Muscle of leg (tissue), 11 donors: ENCODE data around the gene TRPC4AP. TPM values are rescaled to one million over a fixed set of nuclear protein-coding genes. Genes with fewer than 3 reads are reported as not detected.
"Not testable (repeated sequence)": the region's sequence is repeated elsewhere in the genome, so short reads cannot be mapped to it uniquely, and the experiment has no call there.

Experiments used
- DNase-seq: peaks from one replicate; pipeline ENCODE4 v3.0.0; 2013
- H3K27ac ChIP-seq: one replicate; pipeline ENCODE4 v1.5.1; 2013; ENCODE audit warnings: mild to moderate bottlenecking, low read length, control low read depth
- H3K27me3 ChIP-seq: one replicate; pipeline ENCODE4 v1.6.1; 2013; ENCODE audit warnings: low read length; ENCODE audit not compliant: control insufficient read depth, insufficient read depth
- H3K36me3 ChIP-seq: one replicate; pipeline ENCODE4 v1.6.1; 2013; ENCODE audit warnings: low read length; ENCODE audit not compliant: control insufficient read depth, insufficient read depth
- H3K4me1 ChIP-seq: one replicate; pipeline ENCODE4 v1.6.1; 2013; ENCODE audit warnings: low read length; ENCODE audit not compliant: control insufficient read depth, insufficient read depth
- H3K4me3 ChIP-seq: one replicate; pipeline ENCODE4 v1.5.1; 2013; ENCODE audit warnings: low read length, control low read depth
- H3K9me3 ChIP-seq: replicated peaks from 2 replicates; pipeline ENCODE4 v1.6.1; 2013; ENCODE audit warnings: low read depth, low read length; ENCODE audit not compliant: control insufficient read depth
- WGBS: methylation state at CpG from one replicate; pipeline ENCODE4 v1.1.5; 2013; ENCODE audit warnings: missing lambda C conversion rate; ENCODE audit not compliant: insufficient coverage; 5-methylcytosine and 5-hydroxymethylcytosine counted together
- polyA plus RNA-seq, 8 donors: library from polyadenylated mRNA; unstranded; fragments of 120-200 nt; gene quantifications; one replicate each; pipeline versions ENCODE4 v1.2.1 to v1.2.3, GENCODE V29; 2013; ENCODE audit warnings: inconsistent platforms in 1 of 8, low replicate concordance in 1 of 8; ENCODE audit not compliant: insufficient read length in 8 of 8, insufficient read depth in 1 of 8
- total RNA-seq: library from RNA; stranded (reverse); fragments of 120-200 nt; gene quantifications from one replicate; pipeline ENCODE4 v1.2.4, GENCODE V29; 2013

TRPC4AP gene
- total and polyA plus RNA-seq, 9 donors: 28.6 to 61.0 (median 56.5) TPM

GRCh38 chr20:35062478-35062877 is 30.1 kb downstream of the TRPC4AP start:
- peaks cover 8% of the 10 kb centered on the region for H3K36me3 ChIP-seq
- no peak overlapping the region for H3K4me3 ChIP-seq
- no CpG with 5 or more reads among the region's 3 CpGs for WGBS
- H3K9me3 ChIP-seq: no peaks in the 10 kb centered on the region
- no peak overlapping the region for H3K27ac ChIP-seq
- no peak for DNase-seq
- H3K4me1 ChIP-seq: no peaks in the 10 kb centered on the region
- H3K27me3 ChIP-seq: no peaks in the 10 kb centered on the region

- no peak overlapping the region for H3K4me3 ChIP-seq
- no peaks in the 10 kb centered on the region for H3K4me1 ChIP-seq
- H3K9me3 ChIP-seq: no peaks in the 10 kb centered on the region
- H3K27ac ChIP-seq: no peak overlapping the region
- WGBS: no CpG with 5 or more reads among the region's 5 CpGs
- H3K36me3 ChIP-seq: peaks cover 9% of the 10 kb centered on the region
- no peak for DNase-seq
- H3K27me3 ChIP-seq: no peaks in the 10 kb centered on the region
Observed at GRCh38 chr20:35060168-35060567, 32.4 kb downstream of the TRPC4AP start.

GRCh38 chr20:35059612-35060011 is 33.0 kb downstream of the TRPC4AP start:
- Histone ChIP-seq H3K4me1 (no peaks in the 10 kb centered on the region), H3K27me3 (no peaks in the 10 kb centered on the region), H3K36me3 (peaks cover 11% of the 10 kb centered on the region), H3K4me3 (no peak overlapping the region), H3K27ac (no peak overlapping the region), H3K9me3 (no peaks in the 10 kb centered on the region)
- DNase-seq: no peak
- 97% methylated on average over 9 of the region's 14 CpGs for WGBS

GRCh38 chr20:35059110-35059509 is 33.5 kb downstream of the TRPC4AP start:
- no peak for DNase-seq
- Histone ChIP-seq H3K4me1 (no peaks in the 10 kb centered on the region), H3K27me3 (no peaks in the 10 kb centered on the region), H3K36me3 (peaks cover 16% of the 10 kb centered on the region), H3K9me3 (no peaks in the 10 kb centered on the region), H3K27ac (no peak overlapping the region), H3K4me3 (no peak overlapping the region)
- WGBS: no CpG with 5 or more reads among the region's 2 CpGs

GRCh38 chr20:35055445-35056276 is 36.9 kb downstream of the TRPC4AP start:
- 43% methylated on average over 2 of the region's 9 CpGs for WGBS
- H3K4me1 ChIP-seq: no peaks in the 10 kb centered on the region
- H3K36me3 ChIP-seq: peaks cover 24% of the 10 kb centered on the region
- DNase-seq: no peak
- H3K4me3 ChIP-seq: no peak overlapping the region
- H3K27ac ChIP-seq: no peak overlapping the region
- H3K27me3 ChIP-seq: no peaks in the 10 kb centered on the region
- no peaks in the 10 kb centered on the region for H3K9me3 ChIP-seq

GRCh38 chr20:35054814-35055213 is 37.8 kb downstream of the TRPC4AP start:
- WGBS: 80% methylated on average over 1 of the region's 2 CpGs
- peaks cover 33% of the 10 kb centered on the region for H3K36me3 ChIP-seq
- H3K9me3 ChIP-seq: no peaks in the 10 kb centered on the region
- H3K4me1 ChIP-seq: no peaks in the 10 kb centered on the region
- H3K4me3 ChIP-seq: no peak overlapping the region
- DNase-seq: no peak
- H3K27ac ChIP-seq: no peak overlapping the region
- no peaks in the 10 kb centered on the region for H3K27me3 ChIP-seq

- H3K27me3 ChIP-seq, DNase-seq, H3K27ac ChIP-seq, H3K4me3 ChIP-seq, H3K9me3 ChIP-seq, H3K4me1 ChIP-seq: not testable (repeated sequence)
- WGBS: 95% methylated on average over 4 of the region's 5 CpGs
- peaks cover 47% of the 10 kb centered on the region for H3K36me3 ChIP-seq
Observed at GRCh38 chr20:35052616-35053015, 40.0 kb downstream of the TRPC4AP start.

- no peak overlapping the region for H3K4me3 ChIP-seq
- H3K4me1 ChIP-seq: no peaks in the 10 kb centered on the region
- H3K27ac ChIP-seq: no peak overlapping the region
- DNase-seq: no peak
- H3K9me3 ChIP-seq: no peaks in the 10 kb centered on the region
- H3K27me3 ChIP-seq: no peaks in the 10 kb centered on the region
- 84% methylated on average over 3 of the region's 5 CpGs for WGBS
- H3K36me3 ChIP-seq: peaks cover 55% of the 10 kb centered on the region
Observed at GRCh38 chr20:35049776-35050352, 42.7 kb downstream of the TRPC4AP start.

GRCh38 chr20:35048739-35049138 is 43.9 kb downstream of the TRPC4AP start:
- no peak overlapping the region for H3K4me3 ChIP-seq
- peaks cover 52% of the 10 kb centered on the region for H3K36me3 ChIP-seq
- H3K27me3 ChIP-seq: no peaks in the 10 kb centered on the region
- no CpG with 5 or more reads among the region's 1 CpG for WGBS
- no peaks in the 10 kb centered on the region for H3K9me3 ChIP-seq
- H3K4me1 ChIP-seq: no peaks in the 10 kb centered on the region
- DNase-seq: no peak
- no peak overlapping the region for H3K27ac ChIP-seq

- H3K27ac ChIP-seq: no peak overlapping the region
- H3K4me1 ChIP-seq: no peaks in the 10 kb centered on the region
- H3K9me3 ChIP-seq: no peaks in the 10 kb centered on the region
- H3K36me3 ChIP-seq: peaks cover 40% of the 10 kb centered on the region
- no peak for DNase-seq
- no peak overlapping the region for H3K4me3 ChIP-seq
- no peaks in the 10 kb centered on the region for H3K27me3 ChIP-seq
Observed at GRCh38 chr20:35042268-35042667, 50.3 kb downstream of the TRPC4AP start.
